HL-60/S4 treated with phorbol 12-myristate 13-acetate at 8.2 ng/mL for 4 days and 3 days (cell line): Measurements from ENCODE around the gene RNU6-7.

Source experiments
- in situ Hi-C: fragments of 300-500 bp; cut with MboI; formaldehyde crosslinking; loops from 2 replicates; pipeline ENCODE4 v1.15.0; 2022; ENCODE audit warnings: low sequenced_read_pairs

Gene RNU6-7

GRCh38 chr14:32201816-32202490 is at the start of gene RNU6-7:
TSS of gene RNU6-7 (plus strand) at chr14:32202045.
- in situ Hi-C loops, result no loop called here

GRCh38 chr14:32166029-32166428 is 35.8 kb upstream of the RNU6-7 start:
- in situ Hi-C loops, result no loop called here

- in situ Hi-C loops, result no loop called here
These were observed 34.9 kb upstream of the RNU6-7 start for GRCh38 chr14:32166924-32167323.

DNA sequence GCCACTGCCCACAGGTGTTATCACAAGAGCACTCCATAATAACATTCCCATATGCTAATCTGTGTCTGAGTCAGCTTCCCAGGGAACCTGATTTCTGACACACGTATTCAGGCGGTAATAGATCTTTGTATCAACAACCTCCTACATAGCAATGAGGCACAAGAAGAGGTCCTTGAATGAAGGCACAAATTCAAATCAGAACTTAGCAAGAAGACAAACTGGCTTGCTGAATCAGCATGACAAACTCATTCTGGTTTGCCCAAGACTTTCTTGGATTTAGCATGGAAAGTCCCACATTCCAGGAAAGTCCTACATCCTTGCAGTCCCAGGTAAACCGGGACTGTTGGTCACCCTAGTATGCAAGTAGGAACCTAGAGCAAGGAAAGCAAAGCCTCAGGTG is 33.9 kb upstream of the RNU6-7 start:
- in situ Hi-C loops, result no loop called here

DNA sequence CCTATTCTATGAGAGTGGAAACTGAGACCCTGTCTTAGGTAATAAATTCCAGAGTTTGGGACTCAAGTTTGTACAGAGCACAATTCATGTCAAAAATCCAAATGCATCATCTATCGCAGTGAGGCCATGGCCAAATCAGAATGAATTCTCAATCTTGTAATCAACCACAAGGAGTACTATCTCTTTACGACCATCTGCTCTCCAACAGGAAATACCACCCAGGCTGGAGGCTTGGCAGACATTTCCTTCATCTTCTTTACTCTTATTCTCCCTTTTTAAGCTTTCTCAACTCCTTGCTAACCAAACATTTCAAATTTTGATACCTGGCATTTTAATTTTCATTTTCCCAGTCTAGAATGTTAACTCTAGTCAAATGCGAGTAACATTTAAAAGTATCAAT is 32.7 kb upstream of the RNU6-7 start:
- in situ Hi-C loops, result no loop called here

GRCh38 chr14:32171469-32171868 is 30.4 kb upstream of the RNU6-7 start:
- in situ Hi-C loops, result no loop called here

DNA sequence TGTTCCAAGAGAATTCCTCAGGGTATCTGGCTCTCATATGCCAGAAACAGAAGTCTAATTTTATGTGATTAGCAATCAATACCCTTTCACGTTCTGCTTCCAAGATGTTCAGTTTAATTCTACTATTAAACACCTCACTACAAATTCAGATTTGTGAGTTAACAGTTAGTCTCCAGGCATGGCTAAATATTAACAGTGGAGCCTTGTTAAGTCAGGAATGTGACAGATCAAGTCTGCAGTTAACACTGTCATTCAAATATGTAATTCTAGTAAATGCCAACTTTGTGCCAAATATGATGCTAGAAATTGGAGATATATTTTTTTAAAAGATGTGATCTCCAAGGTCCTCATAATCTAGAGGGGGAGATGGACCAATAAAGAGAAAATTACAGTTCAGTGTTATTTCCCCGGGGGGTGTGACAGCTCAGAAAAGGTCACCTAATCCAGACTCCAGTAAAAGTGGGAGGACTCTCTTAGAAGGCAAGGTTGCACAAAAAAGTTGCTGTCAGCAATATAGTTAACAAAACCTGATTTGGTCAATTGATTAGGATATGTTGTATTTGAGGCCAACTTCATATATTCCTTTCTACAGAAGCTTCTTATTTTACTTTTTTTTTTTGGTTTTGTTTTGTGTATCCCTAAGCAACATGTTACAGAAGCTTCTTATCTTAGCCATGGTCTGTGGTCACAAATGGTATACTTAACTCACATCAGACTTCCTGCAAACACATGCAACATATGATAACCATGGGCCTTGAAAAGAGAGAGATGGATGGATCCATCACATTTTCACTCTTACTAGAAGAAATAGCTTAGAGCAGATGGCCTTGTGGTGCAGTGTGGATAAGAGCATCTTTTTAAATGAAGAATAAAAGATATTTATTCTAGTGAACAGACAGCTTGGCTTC is 18.4 kb upstream of the RNU6-7 start:
- in situ Hi-C loops, result no loop called here

GRCh38 chr14:32185097-32185496 is 16.7 kb upstream of the RNU6-7 start:
- in situ Hi-C loops, result no loop called here

DNA sequence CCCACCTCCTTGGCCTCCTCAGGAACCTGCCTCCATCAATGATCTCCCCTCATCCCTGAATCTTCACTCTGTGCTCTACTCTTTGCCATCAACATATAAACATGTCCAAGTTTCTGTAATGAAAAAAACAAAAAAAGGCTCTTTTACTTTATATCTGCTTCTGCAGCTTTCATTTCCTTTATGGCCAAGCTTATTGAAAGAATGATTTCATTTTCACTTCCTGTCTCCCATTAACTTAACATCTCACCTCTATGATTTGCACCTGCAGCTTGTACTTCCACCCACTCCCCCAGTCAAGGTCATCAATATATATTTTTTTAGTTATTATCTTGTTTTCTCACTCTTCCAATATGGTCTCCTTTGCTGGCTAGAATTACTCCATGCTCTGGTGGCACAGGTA is 15.6 kb upstream of the RNU6-7 start:
- in situ Hi-C loops, result no loop called here

DNA sequence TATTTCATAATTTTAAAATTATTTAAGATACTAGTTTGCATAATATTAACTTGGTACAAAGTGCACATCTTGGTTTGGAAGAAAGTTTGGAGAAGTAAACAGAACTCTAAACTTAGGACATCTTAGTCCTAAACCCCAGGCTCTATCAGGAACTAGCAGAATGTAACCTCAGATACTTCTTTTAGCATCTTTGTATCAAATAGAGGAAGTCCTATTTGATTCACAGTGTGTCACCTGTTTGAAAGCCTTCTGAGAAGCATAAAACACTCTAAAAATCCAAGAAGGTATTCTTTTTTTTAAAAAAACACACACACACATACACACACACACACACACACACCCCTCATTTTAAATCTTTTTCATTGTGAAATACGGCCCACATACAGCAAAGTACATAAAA is 12.0 kb upstream of the RNU6-7 start:
- in situ Hi-C loops, result no loop called here

GRCh38 chr14:32190673-32191072 is 11.2 kb upstream of the RNU6-7 start:
- in situ Hi-C loops, result no loop called here

DNA sequence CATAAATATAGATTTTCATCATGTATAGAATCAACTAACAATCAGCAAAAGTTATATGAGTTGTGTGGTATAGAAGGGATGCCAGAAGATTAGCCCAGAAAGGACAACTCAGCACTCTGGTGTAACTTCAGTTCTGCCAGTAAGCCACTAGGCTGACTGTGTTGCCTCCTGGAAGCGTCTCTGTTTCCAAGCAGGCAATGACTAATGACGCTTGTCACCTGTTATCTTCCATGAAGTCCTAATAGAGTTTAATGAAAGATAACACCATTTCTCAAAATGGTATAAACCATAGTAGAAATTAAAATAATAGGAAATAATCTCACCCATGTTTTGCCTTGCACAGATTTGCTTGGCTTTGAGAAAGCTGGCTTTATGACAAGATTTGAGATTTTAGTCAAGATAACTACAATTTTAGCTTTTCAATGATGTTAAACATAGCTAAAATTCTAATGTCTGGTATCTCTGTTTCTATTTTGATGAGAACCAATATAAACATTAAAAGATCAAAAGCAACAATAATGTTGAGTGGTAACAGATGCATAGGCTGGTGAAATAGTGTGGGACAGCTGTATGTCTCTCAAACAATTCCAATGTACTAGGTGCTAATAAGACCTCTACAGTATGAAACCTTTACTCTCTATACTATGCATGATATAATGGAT is 9.0 kb upstream of the RNU6-7 start:
- in situ Hi-C loops, result no loop called here

DNA sequence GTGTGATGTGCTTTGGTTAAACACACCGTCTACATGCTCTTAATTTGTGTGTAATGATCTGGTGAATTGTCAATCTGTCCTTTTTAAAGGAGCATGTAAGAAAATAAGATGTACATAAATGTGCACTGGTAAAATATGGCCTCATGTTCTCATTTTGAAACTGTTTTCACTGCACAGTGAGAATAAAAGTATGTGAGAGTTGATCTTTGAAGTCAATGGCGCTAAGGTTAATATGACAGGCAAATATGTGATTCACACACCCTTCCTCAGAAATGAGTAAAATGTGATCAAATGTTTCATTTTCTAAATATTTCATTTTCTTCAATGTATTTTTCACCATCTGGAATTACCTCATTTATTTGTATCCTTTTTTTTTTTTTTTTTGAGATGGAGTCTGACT is 8.3 kb upstream of the RNU6-7 start:
- in situ Hi-C loops, result no loop called here

DNA sequence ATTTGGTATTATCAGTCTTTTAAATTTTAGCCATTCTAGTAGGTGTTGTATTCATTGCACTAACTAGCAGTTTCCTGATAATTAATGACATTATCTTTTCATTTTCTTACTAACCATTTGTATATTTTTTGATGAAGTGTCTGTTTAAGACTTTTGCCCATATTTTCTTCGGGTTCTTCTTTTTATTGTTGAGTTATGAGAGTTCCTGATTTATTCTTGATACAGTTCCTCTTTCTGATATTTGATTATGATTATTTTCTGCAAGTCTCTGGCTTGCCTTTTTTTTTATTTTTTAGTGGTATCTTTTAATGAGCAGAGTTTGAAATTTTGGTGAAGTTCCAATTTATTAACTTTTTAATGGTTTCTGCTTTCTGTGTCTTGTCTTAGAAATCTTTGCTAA is 6.2 kb upstream of the RNU6-7 start:
- in situ Hi-C loops, result no loop called here

DNA sequence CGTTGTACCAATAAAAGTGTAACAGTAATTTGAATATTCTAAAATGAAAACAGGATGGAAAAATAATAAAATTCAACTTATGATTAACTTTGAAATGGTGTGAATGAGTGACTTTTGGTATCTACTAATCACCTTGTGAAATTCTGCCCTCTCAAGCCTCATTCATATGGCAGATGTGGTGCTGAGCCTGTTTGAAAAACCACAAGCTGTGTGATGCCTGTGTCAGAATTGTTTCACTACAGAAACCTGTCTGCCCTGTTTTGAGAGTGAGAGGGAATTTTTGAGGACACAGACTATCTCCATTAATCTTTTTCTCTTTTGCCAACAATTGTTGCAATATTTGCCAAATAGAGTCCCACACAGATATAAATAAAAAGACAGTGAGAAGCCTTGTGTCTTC is 3.9 kb upstream of the RNU6-7 start:
- in situ Hi-C loops, result no loop called here

- in situ Hi-C loops, result no loop called here
These were observed 1.3 kb upstream of the RNU6-7 start for GRCh38 chr14:32200368-32201192.

DNA sequence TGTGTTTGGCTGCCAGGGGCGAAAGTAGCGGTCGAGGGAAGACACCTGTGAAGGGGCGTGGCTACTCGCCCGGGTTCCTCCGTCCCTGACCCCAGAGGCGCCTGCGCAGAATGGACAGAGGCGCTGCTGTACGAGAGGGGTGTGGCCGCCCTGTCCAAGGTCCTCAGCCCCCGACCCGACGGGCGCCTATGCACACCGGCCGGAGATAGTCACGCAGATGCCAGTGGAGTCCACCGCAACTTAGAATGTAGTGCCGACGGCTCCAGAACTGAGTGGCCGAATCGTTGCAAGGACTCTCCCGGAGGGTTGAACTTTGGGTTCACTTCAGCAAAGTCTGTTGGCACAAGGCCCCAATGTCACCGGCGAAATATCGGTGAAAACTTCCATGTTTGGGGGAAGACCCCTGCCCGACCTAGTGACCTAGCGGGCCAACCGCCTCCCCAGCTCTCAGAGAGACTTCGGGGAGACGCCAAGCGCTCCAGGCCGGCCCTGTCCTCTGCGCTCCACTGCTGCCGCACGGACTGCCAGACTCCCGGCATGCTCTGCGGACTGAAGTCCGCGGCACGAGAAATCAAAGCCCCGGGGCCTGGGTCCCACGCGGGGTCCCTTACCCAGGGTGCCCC is 541 bp upstream of the RNU6-7 start:
- in situ Hi-C loops, result no loop called here

GRCh38 chr14:32202491-32202997 is 699 bp downstream of the RNU6-7 start:
- in situ Hi-C loops, result no loop called here

DNA sequence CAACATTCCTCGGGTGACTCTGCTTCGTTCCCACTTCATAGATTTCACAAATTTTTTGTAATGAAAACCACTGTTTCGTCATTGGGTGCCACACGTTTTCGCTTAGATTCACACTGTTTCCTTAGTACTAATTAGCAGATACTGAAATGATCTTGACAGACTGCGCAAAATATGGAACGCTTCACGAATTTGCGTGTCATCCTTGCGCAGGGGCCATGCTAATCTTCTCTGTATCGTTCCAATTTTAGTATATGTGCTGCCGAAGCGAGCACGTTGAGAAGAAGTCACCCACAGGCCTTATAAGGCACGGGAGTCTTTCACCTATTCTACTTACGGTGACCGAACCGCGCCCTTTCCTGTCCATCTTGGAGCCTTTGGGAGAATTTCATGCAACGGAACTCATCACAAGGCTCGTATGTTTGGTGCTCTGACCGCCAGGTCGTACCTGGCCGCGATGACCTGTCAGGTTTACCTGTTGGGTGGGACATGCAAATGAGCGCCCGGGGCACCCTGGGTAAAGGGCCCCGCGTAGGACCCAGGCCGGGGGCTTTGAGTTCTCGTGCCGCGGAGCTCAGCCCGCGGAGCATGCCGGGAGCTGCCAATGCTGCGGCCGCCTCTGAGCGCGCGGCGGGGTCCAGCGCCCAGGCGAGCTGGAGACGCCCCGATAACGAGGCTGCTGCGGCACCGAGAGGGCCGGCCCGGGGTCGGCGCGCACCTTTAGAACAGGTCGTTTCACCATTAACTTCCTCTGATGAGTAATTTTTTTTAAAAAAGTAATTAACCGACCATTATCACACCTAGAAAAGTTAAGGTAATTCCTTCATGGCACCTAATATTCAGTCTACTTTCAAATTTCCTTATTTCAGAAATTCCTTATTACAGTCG is 1.4 kb downstream of the RNU6-7 start, which contains the start of gene RNU6-8:
RNU6-8 (minus strand) TSS at position 272 of the 885 bp plus-strand sequence.
- in situ Hi-C loops, result no loop called here
